H1 (cell line): Measurements from ENCODE around the gene SRD5A3. TPM values are rescaled to one million over a fixed set of nuclear protein-coding genes. Genes with fewer than 3 reads are reported as not detected.

Experiments
- CTCF ChIA-PET: fragments of 300-600 bp; sonication (Branson Sonifier 250); formaldehyde crosslinking; loops from one replicate; lab custom pipeline; 2021; ENCODE audit not compliant: partially characterized antibody; lab: Charles Lee
- POLR2A ChIA-PET: fragments of 300-600 bp; sonication (Branson Sonifier 250); formaldehyde crosslinking; loops from one replicate; lab custom pipeline; 2021; ENCODE audit warnings: inconsistent platforms; ENCODE audit not compliant: partially characterized antibody; lab: Charles Lee
- DNase-seq, 2 experiments: peaks; one replicate each; pipeline versions ENCODE4 v3.0.0 to v3.0.0-alpha.2; 2010 to 2022; ENCODE audit warnings: low spot score in 2 of 2, low read depth in 1 of 2, mixed read lengths in 1 of 2
- FAIRE-seq: peaks from 2 replicates; lab custom pipeline; 2011; peaks lifted over from hg19 to GRCh38; lab: Jason Lieb, UNC
- H2AFZ ChIP-seq: 2 replicates; pipeline ENCODE4 v1.8.1; 2012; ENCODE audit warnings: low read length, inconsistent platforms
- H2AK5ac ChIP-seq: 2 replicates; pipeline ENCODE4 v1.6.1; 2013; ENCODE audit warnings: low read depth, low read length
- H2BK120ac ChIP-seq: replicated peaks from 2 replicates; pipeline ENCODE3; 2013; ENCODE audit warnings: low read depth, low read length, inconsistent platforms
- H2BK12ac ChIP-seq: 2 replicates; pipeline ENCODE4 v1.6.1; 2013; ENCODE audit warnings: low read depth, low read length
- H2BK15ac ChIP-seq: 2 replicates; pipeline ENCODE4 v1.6.1; 2013; ENCODE audit warnings: low read length
- H2BK20ac ChIP-seq: 2 replicates; pipeline ENCODE4 v1.6.1; 2013; ENCODE audit warnings: low read length
- H2BK5ac ChIP-seq: 2 replicates; pipeline ENCODE4 v1.6.1; 2013; ENCODE audit warnings: low read depth, low read length
- H3K14ac ChIP-seq: 2 replicates; pipeline ENCODE4 v1.6.1; 2013; ENCODE audit warnings: inconsistent platforms; ENCODE audit not compliant: insufficient read length
- H3K18ac ChIP-seq: 2 replicates; pipeline ENCODE4 v1.6.1; 2013; ENCODE audit warnings: low read length; ENCODE audit errors: extremely low read depth
- H3K23ac ChIP-seq: 2 replicates; pipeline ENCODE4 v1.6.1; 2013; ENCODE audit warnings: inconsistent platforms; ENCODE audit not compliant: insufficient read length
- H3K23me2 ChIP-seq: 2 replicates; pipeline ENCODE4 v1.6.1; 2013; ENCODE audit warnings: low read depth, low read length
- H3K27ac ChIP-seq: 2 replicates; pipeline ENCODE4 v1.6.1; 2011; ENCODE audit warnings: low read depth, low read length, inconsistent platforms
- H3K27me3 ChIP-seq, 4 experiments: replicated peaks in 1 of 4; 1 replicate in 1 of 4; 2 replicates in 3 of 4; pipeline versions ENCODE4 v1.6.1 to v1.8.1; 2011 to 2013; ENCODE audit warnings: low read length in 3 of 4, mild to moderate bottlenecking in 3 of 4, inconsistent platforms in 2 of 4, mixed read lengths in 2 of 4, moderate library complexity in 1 of 4; ENCODE audit not compliant: control insufficient read depth in 3 of 4, insufficient read depth in 3 of 4; ENCODE audit errors: extremely low read depth in 1 of 4
- H3K36me3 ChIP-seq, 4 experiments: 2 replicates each; pipeline versions ENCODE4 v1.6.1 to v1.8.1; 2011 to 2013; ENCODE audit warnings: mild to moderate bottlenecking in 4 of 4, low read length in 3 of 4, moderate library complexity in 2 of 4, control low read depth in 1 of 4, inconsistent platforms in 1 of 4; ENCODE audit not compliant: insufficient read depth in 4 of 4, control insufficient read depth in 2 of 4
- H3K4ac ChIP-seq: replicated peaks from 2 replicates; pipeline ENCODE3; 2013; ENCODE audit warnings: low read length, low read depth, mixed read lengths, inconsistent platforms; ENCODE audit not compliant: insufficient read length
- H3K4me1 ChIP-seq, 4 experiments: replicated peaks in 1 of 4; 1 replicate in 1 of 4; 2 replicates in 3 of 4; pipeline versions ENCODE4 v1.6.1 to v1.8.1; 2011 to 2013; ENCODE audit warnings: low read length in 3 of 4, inconsistent platforms in 2 of 4, mixed read lengths in 1 of 4; ENCODE audit not compliant: insufficient read depth in 4 of 4, control insufficient read depth in 3 of 4
- H3K4me2 ChIP-seq, 2 experiments: 2 replicates each; pipeline versions ENCODE4 v1.6.1 to v1.8.1; 2011 to 2013; ENCODE audit warnings: low read depth in 2 of 2, low read length in 2 of 2, control low read depth in 1 of 2, inconsistent platforms in 1 of 2, mild to moderate bottlenecking in 1 of 2; ENCODE audit not compliant: insufficient read depth in 1 of 2
- H3K4me3 ChIP-seq, 4 experiments: fragments of 200-600, 300-600 bp in 1 of 4; sonication (generic), shearing (Covaris generic), sonication (Bioruptor Twin) in 1 of 4; 2 replicates each; pipeline versions ENCODE4 v1.5.1 to v1.8.1; 2011 to 2016; ENCODE audit warnings: low read length in 4 of 4, low read depth in 3 of 4, control low read depth in 2 of 4, inconsistent platforms in 2 of 4, mild to moderate bottlenecking in 2 of 4, mixed read lengths in 1 of 4, moderate library complexity in 1 of 4; ENCODE audit not compliant: insufficient read depth in 2 of 4; ENCODE audit errors: extremely low read depth in 1 of 4
- H3K56ac ChIP-seq: replicated peaks from 2 replicates; pipeline ENCODE3; 2013; ENCODE audit warnings: low read depth, mild to moderate bottlenecking, mixed read lengths, low read length, inconsistent platforms; ENCODE audit not compliant: insufficient read length
- H3K79me1 ChIP-seq: 2 replicates; pipeline ENCODE4 v1.6.1; 2013; ENCODE audit warnings: low read depth, low read length, control low read depth
- H3K79me2 ChIP-seq, 2 experiments: 2 replicates each; pipeline versions ENCODE4 v1.6.1 to v1.8.1; 2012 to 2013; ENCODE audit warnings: low read length in 2 of 2, mild to moderate bottlenecking in 2 of 2, inconsistent platforms in 1 of 2; ENCODE audit not compliant: insufficient read depth in 2 of 2, control insufficient read depth in 1 of 2
- H3K9ac ChIP-seq, 4 experiments: replicated peaks in 1 of 4; 1 replicate in 1 of 4; 2 replicates in 3 of 4; pipeline versions ENCODE4 v1.6.1 to v1.8.1; 2011 to 2013; ENCODE audit warnings: low read depth in 3 of 4, low read length in 3 of 4, control low read depth in 2 of 4, mild to moderate bottlenecking in 2 of 4, moderate library complexity in 2 of 4, inconsistent platforms in 1 of 4; ENCODE audit errors: extremely low read depth in 1 of 4
- H3K9me3 ChIP-seq, 2 experiments: 2 replicates each; pipeline versions ENCODE4 v1.6.1 to v1.8.1; 2012 to 2013; ENCODE audit warnings: mild to moderate bottlenecking in 2 of 2, moderate library complexity in 2 of 2, control low read depth in 1 of 2, inconsistent platforms in 1 of 2, low read depth in 1 of 2, low read length in 1 of 2, mixed read lengths in 1 of 2; ENCODE audit not compliant: insufficient read depth in 2 of 2
- H4K20me1 ChIP-seq, 2 experiments: replicated peaks in 1 of 2; 2 replicates each; pipeline versions ENCODE3 to v1.8.1; 2011 to 2013; ENCODE audit warnings: inconsistent platforms in 2 of 2, low read length in 2 of 2, mild to moderate bottlenecking in 1 of 2; ENCODE audit not compliant: insufficient read depth in 2 of 2, control insufficient read depth in 1 of 2
- H4K5ac ChIP-seq: 2 replicates; pipeline ENCODE4 v1.6.1; 2013; ENCODE audit warnings: low read length, low read depth, mixed read lengths, inconsistent platforms; ENCODE audit not compliant: insufficient read length
- H4K8ac ChIP-seq: 2 replicates; pipeline ENCODE4 v1.8.0; 2013; ENCODE audit warnings: mild to moderate bottlenecking, moderate library complexity, low read length, inconsistent platforms; ENCODE audit not compliant: insufficient read depth; ENCODE audit errors: extremely low read depth
- H4K91ac ChIP-seq: replicated peaks from 2 replicates; pipeline ENCODE3; 2013; ENCODE audit warnings: low read length, mixed read lengths, inconsistent platforms; ENCODE audit not compliant: insufficient read length
- CBX5 ChIP-seq: fragments of 300-800, 300-1000 bp; sonication (generic); IDR thresholded peaks from 2 replicates; pipeline ENCODE4 v1.7.1; 2016; ENCODE audit warnings: antibody characterized with exemption, low read length, low read depth
- CHD1 ChIP-seq: IDR thresholded peaks from 2 replicates; pipeline ENCODE4 v1.6.1; 2012; ENCODE audit warnings: low read depth, low read length, improper control_type of control experiment
- JUND ChIP-seq: IDR thresholded peaks from 2 replicates; pipeline ENCODE4 v1.6.1; 2011; ENCODE audit warnings: mild to moderate bottlenecking, improper control_type of control experiment, low read length
- PHF8 ChIP-seq: fragments of 200-600 bp; sonication (generic); conservative IDR thresholded peaks from 2 replicates; pipeline ENCODE4 v1.7.1; 2012; ENCODE audit warnings: low read depth, mild to moderate bottlenecking, inconsistent platforms, low read length, moderate library complexity
- SP2 ChIP-seq: IDR thresholded peaks from 2 replicates; pipeline ENCODE4 v1.6.1; 2012; ENCODE audit warnings: mild to moderate bottlenecking, low read length, inconsistent platforms
- WGBS, 2 experiments: shearing (Covaris generic) in 1 of 2; methylation state at CpG; one replicate each; pipeline versions ENCODE4 v1.1.6 to v1.1.7; 2013 to 2015; ENCODE audit warnings: low lambda C conversion rate in 2 of 2, mixed read lengths in 2 of 2, inconsistent platforms in 1 of 2, low coverage in 1 of 2, missing lambda C conversion rate in 1 of 2; ENCODE audit not compliant: insufficient replicate concordance in 2 of 2, insufficient coverage in 1 of 2, insufficient read length in 1 of 2; ENCODE audit errors: extremely low coverage in 1 of 2, missing lambda C conversion rate in 1 of 2; 5-methylcytosine and 5-hydroxymethylcytosine counted together
- polyA plus RNA-seq, 7 experiments: library from polyadenylated mRNA; depleted of rRNA in 3 of 7; stranded (reverse) in 5 of 7; unstranded in 2 of 7; fragments of >200 nt in 5 of 7; fragments of 200-250 nt in 2 of 7; gene quantifications; 1 replicate in 5 of 7; 2 replicates in 1 of 7; 4 replicates in 1 of 7; pipeline versions ENCODE4 v1.2.1 to v1.2.3, GENCODE V29; 2011 to 2013; ENCODE audit warnings: missing spikeins in 2 of 7, mixed read lengths in 2 of 7
- total RNA-seq: library from RNA; stranded (reverse); fragmentation: NEBNext Ultra II Directional; extraction: Animal tissue kit (Norgen Biotek cat#: 25700); gene quantifications from 2 replicates; pipeline ENCODE4 v1.2.1, GENCODE V29; 2021

SRD5A3 gene
- total and polyA plus RNA-seq, 2 of the 8 experiments (the other 6 are each of a cell fraction or from before 2014, with no cell fraction given) = 19.6 to 34.6 TPM

GRCh38 chr4:55308071-55308470 is 38.0 kb upstream of the SRD5A3 start:
- H2BK12ac ChIP-seq = no peak overlapping the region
- H3K79me2 ChIP-seq = no peaks in the 10 kb centered on the region
- no peak overlapping the region for H4K5ac ChIP-seq
- DNase-seq = no peak
- no peak overlapping the region for H2AFZ ChIP-seq
- no peaks in the 10 kb centered on the region for H3K79me1 ChIP-seq
- 94% methylated on average over 2 of the region's 2 CpGs; no CpG with 5 or more reads in 1 of the 2 experiments for WGBS, 2 experiments
- H2BK15ac ChIP-seq = no peak overlapping the region
- no peak overlapping the region for H3K14ac ChIP-seq
- H3K56ac ChIP-seq = no peak overlapping the region
- no peaks in the 10 kb centered on the region for H3K4me1 ChIP-seq
- H2BK120ac ChIP-seq = no peak overlapping the region
- H3K27ac ChIP-seq = no peak overlapping the region
- no peak overlapping the region for H4K8ac ChIP-seq
- FAIRE-seq = no peak
- H2AK5ac ChIP-seq = no peak overlapping the region
- TF ChIP-seq CBX5 (no peak), SP2 (no peak), CHD1 (no peak), PHF8 (no peak), JUND (no peak)
- TF ChIP-seq, all 59 proteins: peak for 0
- Histone ChIP-seq H3K23ac (no peak overlapping the region), H3K36me3 (no peaks in the 10 kb centered on the region; a peak in 1 of 8 replicates), H3K9ac (no peak overlapping the region), H2BK20ac (no peak overlapping the region), H3K4me2 (no peak overlapping the region), H3K23me2 (no peaks in the 10 kb centered on the region), H3K18ac (no peak overlapping the region), H4K20me1 (no peaks in the 10 kb centered on the region), H3K4me3 (no peak overlapping the region), H4K91ac (no peak overlapping the region), H3K9me3 (no peaks in the 10 kb centered on the region), H3K27me3 (no peaks in the 10 kb centered on the region), H2BK5ac (no peak overlapping the region), H3K4ac (no peak overlapping the region)
- ChIA-PET POLR2A (no interaction called here), CTCF (no interaction called here)
